Endothelial cell of umbilical vein (primary cell): ENCODE measurements around the gene DGCR6. TPM values are rescaled to one million over a fixed set of nuclear protein-coding genes. Genes with fewer than 3 reads are reported as not detected.

Experiments
- BruUV-seq: library from RNA; stranded (reverse); fragments of 400-500 nt; replicated peaks from 2 replicates; lab custom pipeline; 2021; lab: Mats Ljungman, UMichigan
- CTCF ChIA-PET: fragments of 300-600, 350-600 bp; sonication (Branson Sonifier 250); formaldehyde crosslinking; loops from one replicate; lab custom pipeline; 2021; ENCODE audit warnings: antibody characterized with exemption, inconsistent platforms; lab: Charles Lee
- POLR2A ChIA-PET: fragments of 300-600, 350-600 bp; sonication (Branson Sonifier 250); formaldehyde crosslinking; loops from one replicate; lab custom pipeline; 2021; ENCODE audit warnings: antibody characterized with exemption, inconsistent platforms; lab: Charles Lee
- DNase-seq: peaks from one replicate; pipeline ENCODE4 v3.0.0-alpha.2; 2011; ENCODE audit warnings: low read depth, low spot score
- FAIRE-seq: peaks from 2 replicates; lab custom pipeline; 2011; peaks lifted over from hg19 to GRCh38; lab: Jason Lieb, UNC
- H2AFZ ChIP-seq: 2 replicates; pipeline ENCODE4 v1.6.0; 2012; ENCODE audit warnings: low read depth, low read length, control low read depth, inconsistent platforms
- H3K27ac ChIP-seq: 2 replicates; pipeline ENCODE4 v1.5.1; 2011; ENCODE audit warnings: low read depth, mild to moderate bottlenecking, control low read depth, low read length, moderate library complexity; ENCODE audit not compliant: insufficient read depth
- H3K27me3 ChIP-seq, 2 experiments: 2 replicates each; pipeline versions ENCODE4 v1.6.0 to v1.6.1; 2011; ENCODE audit warnings: low read length in 2 of 2, mixed read lengths in 1 of 2; ENCODE audit not compliant: control insufficient read depth in 2 of 2, insufficient read depth in 2 of 2
- H3K36me3 ChIP-seq, 2 experiments: 2 replicates in 1 of 2; 3 replicates in 1 of 2; pipeline ENCODE4 v1.5.1; 2011; ENCODE audit warnings: low read length in 2 of 2, mild to moderate bottlenecking in 1 of 2, moderate library complexity in 1 of 2; ENCODE audit not compliant: control insufficient read depth in 2 of 2, insufficient read depth in 2 of 2; ENCODE audit errors: extremely low read depth in 1 of 2
- H3K4me1 ChIP-seq: 3 replicates; pipeline ENCODE4 v1.5.1; 2011; ENCODE audit warnings: mild to moderate bottlenecking, low read length; ENCODE audit not compliant: control insufficient read depth, insufficient read depth; ENCODE audit errors: extremely low read depth
- H3K4me2 ChIP-seq: 2 replicates; pipeline ENCODE4 v1.6.1; 2011; ENCODE audit warnings: low read length, control low read depth, mixed read lengths; ENCODE audit not compliant: insufficient read depth
- H3K4me3 ChIP-seq, 3 experiments: fragments of 200-600 bp in 1 of 3; sonication (generic), shearing (Covaris generic) in 1 of 3; replicated peaks in 1 of 3; 2 replicates each; pipeline ENCODE4 v1.5.1; 2011 to 2016; ENCODE audit warnings: control low read depth in 3 of 3, low read length in 3 of 3, mild to moderate bottlenecking in 2 of 3, inconsistent platforms in 1 of 3, low read depth in 1 of 3, moderate library complexity in 1 of 3; ENCODE audit not compliant: insufficient read depth in 1 of 3
- H3K79me2 ChIP-seq: 2 replicates; pipeline ENCODE4 v1.6.0; 2012; ENCODE audit warnings: low read length, inconsistent platforms; ENCODE audit not compliant: control insufficient read depth, insufficient read depth
- H3K9ac ChIP-seq: replicated peaks from 2 replicates; pipeline ENCODE3; 2011; ENCODE audit warnings: low read length, control low read depth; ENCODE audit not compliant: insufficient read depth; ENCODE audit errors: extremely low read depth
- H3K9me1 ChIP-seq: replicated peaks from 3 replicates; pipeline ENCODE4 v1.6.0; 2011; ENCODE audit warnings: mild to moderate bottlenecking, low read length; ENCODE audit not compliant: control insufficient read depth, insufficient read depth; ENCODE audit errors: extremely low read depth
- H3K9me3 ChIP-seq: replicated peaks from 2 replicates; pipeline ENCODE4 v1.5.1; 2012; ENCODE audit warnings: low read length, inconsistent platforms; ENCODE audit not compliant: control insufficient read depth, insufficient read depth
- H4K20me1 ChIP-seq: replicated peaks from 2 replicates; pipeline ENCODE3; 2011; ENCODE audit warnings: mild to moderate bottlenecking, low read length; ENCODE audit not compliant: control insufficient read depth, insufficient read depth; ENCODE audit errors: extremely low read depth
- EZH2 ChIP-seq: IDR thresholded peaks from 2 replicates; pipeline ENCODE4 v1.6.1; 2012; ENCODE audit warnings: borderline replicate concordance, low read depth, mild to moderate bottlenecking, moderate library complexity, low read length, inconsistent platforms; ENCODE audit not compliant: severe bottlenecking
- FOS ChIP-seq: IDR thresholded peaks from 2 replicates; pipeline ENCODE4 v1.6.1; 2011; ENCODE audit warnings: mild to moderate bottlenecking, low read length, moderate library complexity, borderline replicate concordance; ENCODE audit not compliant: insufficient read depth
- GATA2 ChIP-seq: IDR thresholded peaks from 2 replicates; pipeline ENCODE4 v1.7.0; 2011; ENCODE audit warnings: low read depth, mild to moderate bottlenecking, moderate library complexity, mixed read lengths, low read length; ENCODE audit not compliant: insufficient read length, insufficient read depth
- JUN ChIP-seq: IDR thresholded peaks from 2 replicates; pipeline ENCODE4 v1.6.1; 2011; ENCODE audit warnings: borderline replicate concordance, low read depth; ENCODE audit not compliant: insufficient read length, insufficient read depth
- MAX ChIP-seq: IDR thresholded peaks from 2 replicates; pipeline ENCODE4 v1.6.1; 2011; ENCODE audit not compliant: insufficient read depth, insufficient read length
- MYC ChIP-seq: IDR thresholded peaks from one replicate; pipeline ENCODE4 v1.6.1; 2011; ENCODE audit warnings: mild to moderate bottlenecking, low read depth, low read length
- POLR2A ChIP-seq: IDR thresholded peaks from 2 replicates; pipeline ENCODE4 v1.6.1; 2012; ENCODE audit warnings: low read depth, mild to moderate bottlenecking, control low read depth, low read length
- POLR2AphosphoS5 ChIP-seq: IDR thresholded peaks from 2 replicates; pipeline ENCODE4 v1.6.1; 2012; ENCODE audit warnings: low read depth, mild to moderate bottlenecking, control low read depth, low read length, moderate library complexity; ENCODE audit not compliant: insufficient read depth
- dilution Hi-C: fragments of 300-500 bp; cut with MboI; formaldehyde crosslinking; loops from one replicate; pipeline ENCODE4 v1.15.0; 2019; ENCODE audit warnings: low sequenced_read_pairs; ENCODE audit not compliant: extremely low pct_ligation_motif_present
- intact Hi-C: fragments of 100-400 bp; cut with micrococcal nuclease; formaldehyde crosslinking; loops from one replicate; pipeline ENCODE4 v1.10.0; 2022
- polyA plus RNA-seq, 4 experiments: library from polyadenylated mRNA; depleted of rRNA in 3 of 4; stranded (reverse) in 3 of 4; unstranded in 1 of 4; fragments of >200 nt; gene quantifications; 2 replicates each; pipeline versions ENCODE4 v1.2.1 to v1.2.3, GENCODE V29; 2011 to 2012; ENCODE audit warnings: missing spikeins in 1 of 4
- total RNA-seq: library from RNA; stranded (reverse); gene quantifications from 2 replicates; pipeline ENCODE4 v1.2.3, GENCODE V29; 2021
- TF ChIP-seq, protein P1 (sequence below), 2 donors: IDR thresholded peaks; 1 replicate in 1 of 2; 2 replicates in 1 of 2; pipeline ENCODE4 v1.5.1; 2011; ENCODE audit warnings: low read length in 2 of 2, mild to moderate bottlenecking in 2 of 2, moderate library complexity in 2 of 2, control low read depth in 1 of 2, inconsistent platforms in 1 of 2, low read depth in 1 of 2; ENCODE audit not compliant: insufficient read depth in 1 of 2; ENCODE audit errors: extremely low read depth in 1 of 2

DGCR6 gene
- total and polyA plus RNA-seq, 2 donors (not counting 3 experiments of a cell fraction or from before 2014, with no cell fraction given), result 0.95 to 1.1 TPM

GRCh38 chr22:18927020-18927419, 20.9 kb downstream of the DGCR6 start:
- TF ChIP-seq POLR2A, result no peak
- no peak for TF ChIP-seq EZH2
- H2AFZ ChIP-seq, result no peak overlapping the region
- no TSS peak for BruUV-seq
- FAIRE-seq (no peak), DNase-seq (no peak)
- no peaks in the 10 kb centered on the region for H4K20me1 ChIP-seq
- intact Hi-C loops (no loop called here), dilution Hi-C loops (no loop called here)
- no peaks in the 10 kb centered on the region for H3K79me2 ChIP-seq
- no peak overlapping the region for H3K4me3 ChIP-seq
- H3K9me3 ChIP-seq, result no peaks in the 10 kb centered on the region
- H3K9ac ChIP-seq, result no peak overlapping the region
- no peaks in the 10 kb centered on the region for H3K36me3 ChIP-seq
- H3K27me3 ChIP-seq, result no peaks in the 10 kb centered on the region
- ChIA-PET POLR2A (no interaction called here), CTCF (no interaction called here)
- no peak overlapping the region for H3K4me2 ChIP-seq
- no peaks in the 10 kb centered on the region for H3K4me1 ChIP-seq
- no peaks in the 10 kb centered on the region for H3K9me1 ChIP-seq
- no peak overlapping the region for H3K27ac ChIP-seq

DNA sequence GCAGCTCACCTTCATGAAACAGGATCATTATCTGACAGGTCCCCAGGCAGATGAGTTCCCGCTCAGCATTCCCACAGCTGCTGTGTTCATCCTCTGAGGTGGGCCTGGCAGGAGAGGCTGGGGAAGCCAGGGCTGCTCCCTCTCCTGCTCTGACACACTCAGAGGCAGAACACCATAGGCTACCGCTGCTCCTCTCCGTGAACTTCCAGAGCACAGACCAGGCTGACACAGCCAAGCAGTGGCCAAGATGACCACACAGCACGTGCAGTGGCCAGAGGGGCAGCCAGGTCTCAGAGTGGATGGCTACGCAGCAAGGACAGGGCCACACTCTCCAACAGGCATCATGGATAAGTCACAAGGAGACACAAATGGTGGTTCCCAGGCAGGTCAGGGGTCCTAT, 21.5 kb downstream of the DGCR6 start:
- Histone ChIP-seq H2AFZ (no peak overlapping the region), H3K9ac (no peak overlapping the region), H3K4me3 (no peak overlapping the region), H3K79me2 (no peaks in the 10 kb centered on the region), H3K36me3 (no peaks in the 10 kb centered on the region), H3K27me3 (no peaks in the 10 kb centered on the region), H3K27ac (no peak overlapping the region), H4K20me1 (no peaks in the 10 kb centered on the region), H3K9me1 (no peaks in the 10 kb centered on the region), H3K4me1 (no peaks in the 10 kb centered on the region), H3K9me3 (no peaks in the 10 kb centered on the region), H3K4me2 (no peak overlapping the region)
- CTCF ChIA-PET, result no interaction called here
- BruUV-seq, result no TSS peak
- dilution Hi-C loops (no loop called here), intact Hi-C loops (no loop called here)
- DNase-seq (no peak), FAIRE-seq (no peak)
- no peak for TF ChIP-seq POLR2AphosphoS5
- no peak for TF ChIP-seq MYC
- no peak for TF ChIP-seq GATA2
- no peak for TF ChIP-seq FOS
- no peak for TF ChIP-seq JUN
- TF ChIP-seq MAX, result no peak
- TF ChIP-seq, protein P1, sequence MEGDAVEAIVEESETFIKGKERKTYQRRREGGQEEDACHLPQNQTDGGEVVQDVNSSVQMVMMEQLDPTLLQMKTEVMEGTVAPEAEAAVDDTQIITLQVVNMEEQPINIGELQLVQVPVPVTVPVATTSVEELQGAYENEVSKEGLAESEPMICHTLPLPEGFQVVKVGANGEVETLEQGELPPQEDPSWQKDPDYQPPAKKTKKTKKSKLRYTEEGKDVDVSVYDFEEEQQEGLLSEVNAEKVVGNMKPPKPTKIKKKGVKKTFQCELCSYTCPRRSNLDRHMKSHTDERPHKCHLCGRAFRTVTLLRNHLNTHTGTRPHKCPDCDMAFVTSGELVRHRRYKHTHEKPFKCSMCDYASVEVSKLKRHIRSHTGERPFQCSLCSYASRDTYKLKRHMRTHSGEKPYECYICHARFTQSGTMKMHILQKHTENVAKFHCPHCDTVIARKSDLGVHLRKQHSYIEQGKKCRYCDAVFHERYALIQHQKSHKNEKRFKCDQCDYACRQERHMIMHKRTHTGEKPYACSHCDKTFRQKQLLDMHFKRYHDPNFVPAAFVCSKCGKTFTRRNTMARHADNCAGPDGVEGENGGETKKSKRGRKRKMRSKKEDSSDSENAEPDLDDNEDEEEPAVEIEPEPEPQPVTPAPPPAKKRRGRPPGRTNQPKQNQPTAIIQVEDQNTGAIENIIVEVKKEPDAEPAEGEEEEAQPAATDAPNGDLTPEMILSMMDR (IDR thresholded peaks at IDR 0.05; ENCODE audit: extremely low read depth in 1 of 2, insufficient read depth in 1 of 2, low read depth in 1 of 2, low read length in 2 of 2), result no peak
- no peak for TF ChIP-seq EZH2
- no peak for TF ChIP-seq POLR2A
- POLR2A ChIA-PET, result no interaction called here
